GM12891 (cell line): ENCODE measurements around the gene SIK2.

Experiments used
- DNase-seq: peaks from one replicate; pipeline ENCODE4 v3.0.0; 2011; ENCODE audit warnings: low spot score; ENCODE audit not compliant: insufficient read length
- FAIRE-seq: peaks from 2 replicates; lab custom pipeline; 2011; peaks lifted over from hg19 to GRCh38; lab: Jason Lieb, UNC
- PAX5 ChIP-seq: IDR thresholded peaks from 2 replicates; pipeline ENCODE4 v1.6.1; 2011; ENCODE audit warnings: low read length, moderate library complexity, mild to moderate bottlenecking; ENCODE audit not compliant: insufficient read depth, severe bottlenecking
- POLR2A ChIP-seq: IDR thresholded peaks from 2 replicates; pipeline ENCODE4 v1.6.1; 2011; ENCODE audit warnings: low read depth, low read length, control low read depth
- POLR2AphosphoS5 ChIP-seq: IDR thresholded peaks from 2 replicates; pipeline ENCODE4 v1.6.1; 2011; ENCODE audit warnings: low read depth, low read length, control low read depth
- POU2F2 ChIP-seq: IDR thresholded peaks from 2 replicates; pipeline ENCODE4 v1.6.1; 2011; ENCODE audit warnings: low read depth, mild to moderate bottlenecking, control low read depth, low read length, moderate library complexity
- SPI1 ChIP-seq: IDR thresholded peaks from 2 replicates; pipeline ENCODE4 v1.6.1; 2011; ENCODE audit warnings: low read depth, low read length, control low read depth
- TAF1 ChIP-seq: IDR thresholded peaks from 2 replicates; pipeline ENCODE4 v1.6.1; 2011; ENCODE audit warnings: low read depth, low read length, control low read depth

SIK2 gene

DNA sequence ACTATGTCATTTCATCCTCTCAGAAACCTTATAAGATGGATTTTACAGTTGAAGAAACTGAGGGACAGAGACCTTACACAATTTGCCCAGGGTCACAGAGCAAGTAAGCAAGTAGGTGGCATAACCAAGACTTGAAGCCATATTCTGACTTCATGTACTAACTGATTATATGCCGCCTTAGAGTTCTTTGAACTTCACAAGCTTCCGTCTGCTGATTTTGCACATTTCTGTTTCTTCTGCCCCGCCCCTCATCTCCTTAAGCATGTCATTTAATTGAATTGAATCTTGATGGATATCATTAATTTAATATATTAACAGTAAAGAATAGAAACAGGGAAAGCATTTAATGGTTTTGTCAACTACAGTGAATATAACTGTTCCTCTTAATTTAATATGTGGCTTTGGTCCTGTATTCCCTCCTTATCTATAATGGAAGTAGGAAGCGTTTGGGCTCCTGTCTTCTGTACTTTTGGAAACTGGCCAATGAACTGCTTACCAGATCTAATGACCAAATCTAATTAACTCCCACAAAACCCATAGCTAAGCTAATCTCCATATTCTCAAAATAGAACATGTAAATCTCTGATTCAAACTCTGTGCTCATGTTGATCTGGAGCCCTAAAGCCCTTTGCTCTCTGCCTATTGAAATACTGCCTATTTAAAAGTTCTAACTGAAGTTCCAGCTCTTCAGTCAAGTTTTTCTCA is 30.4 kb downstream of the SIK2 start:
- DNase-seq, result no peak
- no peak for FAIRE-seq
- no peak for TF ChIP-seq SPI1
- no peak for TF ChIP-seq PAX5
- TF ChIP-seq POLR2A, result no peak
- no peak for TF ChIP-seq POLR2AphosphoS5
- no peak for TF ChIP-seq TAF1
- TF ChIP-seq POU2F2, result no peak

DNA sequence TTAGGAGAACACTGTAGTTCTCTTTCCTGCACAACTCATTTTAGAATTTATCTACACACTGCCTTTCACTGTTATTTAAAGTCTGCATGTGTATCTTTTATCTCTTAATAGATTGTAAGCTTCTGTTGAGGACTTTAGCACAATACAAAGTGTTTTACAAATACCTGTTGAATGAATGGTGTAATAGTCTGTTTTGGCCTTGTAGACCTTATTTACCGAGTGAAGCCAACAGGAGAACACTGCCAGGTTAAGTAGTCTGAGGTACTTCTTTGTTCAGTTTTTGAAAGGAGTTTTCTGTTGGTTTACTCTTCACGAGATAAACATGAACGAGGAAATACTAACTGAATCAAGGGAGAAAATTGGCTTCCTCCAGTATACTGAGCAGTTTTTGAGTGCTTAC is 31.0 kb downstream of the SIK2 start:
- FAIRE-seq, result peak; percentile 47
- TF ChIP-seq SPI1, result no peak
- TF ChIP-seq POLR2AphosphoS5, result no peak
- no peak for TF ChIP-seq POU2F2
- TF ChIP-seq POLR2A, result no peak
- TF ChIP-seq PAX5, result no peak
- no peak for TF ChIP-seq TAF1
- DNase-seq, result no peak

DNA sequence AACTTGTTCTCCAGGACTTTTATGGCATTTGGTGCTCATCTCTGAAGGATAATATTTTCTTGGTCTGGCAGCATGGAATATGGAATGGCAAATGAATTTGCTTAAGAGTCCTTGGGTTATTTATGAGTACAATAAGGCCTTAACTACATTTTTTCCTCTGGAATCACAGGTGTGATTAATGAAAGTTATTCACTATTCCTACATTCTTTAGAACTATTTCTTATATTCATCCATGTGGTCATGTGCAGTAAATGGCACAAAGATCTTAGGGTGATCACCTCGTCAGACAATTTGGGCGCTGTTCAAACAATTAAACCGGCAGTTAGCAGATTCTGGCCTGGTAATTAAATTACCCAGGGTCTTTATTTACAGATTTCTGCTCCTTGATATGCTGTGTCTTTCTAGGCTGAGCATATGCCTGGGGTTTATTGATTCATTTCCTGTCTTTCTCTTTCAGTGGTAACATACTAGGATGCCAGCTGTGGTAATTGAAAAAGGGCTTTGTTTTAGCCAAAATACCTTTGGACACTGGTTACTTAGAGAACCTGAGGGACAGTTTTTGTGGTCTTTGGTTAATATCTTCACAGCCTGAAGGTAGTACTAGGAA is 31.6 kb downstream of the SIK2 start:
- DNase-seq (no peak), FAIRE-seq (no peak)
- TF ChIP-seq PAX5 (no peak), POLR2A (no peak), POLR2AphosphoS5 (no peak)

DNA sequence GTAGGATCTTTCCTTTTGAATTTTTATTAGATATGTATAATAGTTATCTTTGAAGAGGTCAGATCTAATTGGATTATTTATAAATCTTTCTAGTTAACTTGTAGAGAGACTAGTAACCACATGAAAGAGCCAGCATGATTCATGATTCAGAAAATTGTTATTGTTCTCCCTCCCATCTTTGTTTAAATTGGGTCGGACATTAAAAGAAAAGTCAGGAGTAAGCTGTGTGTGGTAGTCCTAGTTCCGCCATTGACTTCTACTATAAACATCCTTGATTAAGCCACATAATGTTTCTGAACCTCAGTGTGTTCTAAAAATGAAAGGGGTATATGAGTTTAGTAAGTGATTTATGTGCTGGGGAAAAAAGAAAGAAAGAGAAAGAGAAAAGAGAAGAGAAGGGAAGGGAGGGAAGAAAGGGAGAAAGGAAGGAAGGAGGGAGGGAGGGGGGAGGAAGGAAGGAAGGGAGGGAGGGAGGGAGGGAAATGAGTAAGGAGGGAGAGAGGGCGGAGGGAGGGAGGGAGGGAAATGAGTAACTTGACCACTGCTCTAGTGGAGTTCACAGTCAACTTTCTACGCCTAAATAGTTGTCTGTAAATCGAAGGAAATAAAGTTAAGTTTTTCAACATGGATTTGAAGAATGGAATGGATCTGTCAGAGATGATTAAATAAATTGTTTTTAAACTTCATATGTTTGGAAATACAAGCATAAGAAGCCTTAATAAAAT is 32.9 kb downstream of the SIK2 start:
- FAIRE-seq (no peak), DNase-seq (no peak)
- no peak for TF ChIP-seq TAF1
- TF ChIP-seq POU2F2, result no peak
- TF ChIP-seq POLR2AphosphoS5, result no peak
- TF ChIP-seq POLR2A, result no peak
- TF ChIP-seq SPI1, result no peak
- no peak for TF ChIP-seq PAX5

DNA sequence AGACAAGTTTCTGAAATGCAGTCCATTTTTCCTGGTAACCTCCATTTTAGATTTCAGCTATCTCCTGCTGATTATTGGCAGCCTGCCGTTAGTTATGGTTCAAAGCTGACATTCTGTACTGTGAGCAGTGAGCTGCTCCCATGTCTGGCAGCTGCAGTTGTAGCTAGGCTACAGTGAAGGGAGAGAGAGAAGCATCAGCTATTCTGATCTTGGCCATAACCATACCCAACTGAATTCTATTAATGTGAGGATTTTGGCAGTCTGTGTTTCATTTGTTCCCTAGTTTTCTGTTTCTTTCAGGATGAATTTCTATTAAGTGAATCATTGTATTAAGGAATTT is 33.4 kb downstream of the SIK2 start:
- TF ChIP-seq POLR2AphosphoS5, result no peak
- no peak for TF ChIP-seq TAF1
- TF ChIP-seq SPI1, result no peak
- no peak for TF ChIP-seq POU2F2
- TF ChIP-seq PAX5, result no peak
- TF ChIP-seq POLR2A, result no peak
- DNase-seq (no peak), FAIRE-seq (peak; percentile 23)

DNA sequence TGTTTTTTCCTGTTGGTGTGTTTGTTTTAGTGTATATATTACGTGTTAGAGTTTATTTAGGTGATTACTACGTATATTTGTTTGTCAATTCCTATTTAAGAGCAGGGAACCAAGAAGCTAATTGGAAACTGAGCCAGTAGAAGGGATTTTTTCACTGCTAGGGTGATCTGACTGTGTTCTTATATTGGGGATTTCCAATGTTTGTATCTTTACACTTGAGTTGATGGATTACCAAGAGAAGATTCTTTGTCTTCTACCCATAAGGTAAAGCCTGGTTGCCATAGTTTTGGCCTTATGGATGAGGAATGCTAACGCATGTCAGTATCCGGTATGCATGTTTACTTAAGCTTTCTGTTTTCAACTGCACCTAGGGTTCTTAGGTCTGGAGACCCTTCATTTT is 35.6 kb downstream of the SIK2 start:
- TF ChIP-seq TAF1 (no peak), POLR2AphosphoS5 (no peak), POLR2A (no peak), PAX5 (no peak), POU2F2 (no peak), SPI1 (no peak)
- DNase-seq (no peak), FAIRE-seq (peak; percentile 16)

DNA sequence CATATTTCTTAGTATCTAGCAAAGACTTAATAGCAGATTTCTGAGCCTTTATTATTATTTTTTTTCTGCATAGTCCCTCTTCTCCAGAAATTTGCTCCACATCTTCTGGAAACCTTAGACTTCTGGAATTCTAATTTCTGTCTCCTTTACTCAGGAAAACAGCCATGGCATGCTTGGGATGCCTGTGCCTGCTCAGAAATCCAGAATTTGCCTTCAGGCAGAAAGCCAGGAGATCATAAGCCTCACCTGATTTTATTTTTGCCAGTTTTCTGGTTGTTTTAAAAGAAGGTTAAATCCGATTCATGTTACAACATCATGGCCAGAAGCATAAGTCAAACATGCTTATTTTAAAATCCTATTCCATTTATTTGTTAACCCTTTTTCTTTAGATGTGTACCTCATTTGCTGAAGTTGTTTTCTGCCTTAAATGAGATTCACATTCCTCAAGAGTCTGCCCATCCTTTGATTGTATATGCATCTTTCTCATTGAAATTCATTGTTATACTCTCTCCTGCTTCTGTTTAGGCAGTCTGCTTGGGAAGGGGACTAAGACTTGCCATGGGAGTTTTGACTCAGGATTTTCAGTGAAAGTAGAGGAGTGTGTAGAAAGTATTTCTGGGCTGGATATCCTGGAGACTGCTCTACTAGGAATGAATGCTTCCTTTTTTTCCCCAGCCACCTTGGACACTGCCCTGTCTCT is 37.1 kb downstream of the SIK2 start:
- DNase-seq (no peak), FAIRE-seq (no peak)
- TF ChIP-seq TAF1 (no peak), POLR2A (no peak), SPI1 (no peak), PAX5 (no peak), POU2F2 (no peak), POLR2AphosphoS5 (no peak)

DNA sequence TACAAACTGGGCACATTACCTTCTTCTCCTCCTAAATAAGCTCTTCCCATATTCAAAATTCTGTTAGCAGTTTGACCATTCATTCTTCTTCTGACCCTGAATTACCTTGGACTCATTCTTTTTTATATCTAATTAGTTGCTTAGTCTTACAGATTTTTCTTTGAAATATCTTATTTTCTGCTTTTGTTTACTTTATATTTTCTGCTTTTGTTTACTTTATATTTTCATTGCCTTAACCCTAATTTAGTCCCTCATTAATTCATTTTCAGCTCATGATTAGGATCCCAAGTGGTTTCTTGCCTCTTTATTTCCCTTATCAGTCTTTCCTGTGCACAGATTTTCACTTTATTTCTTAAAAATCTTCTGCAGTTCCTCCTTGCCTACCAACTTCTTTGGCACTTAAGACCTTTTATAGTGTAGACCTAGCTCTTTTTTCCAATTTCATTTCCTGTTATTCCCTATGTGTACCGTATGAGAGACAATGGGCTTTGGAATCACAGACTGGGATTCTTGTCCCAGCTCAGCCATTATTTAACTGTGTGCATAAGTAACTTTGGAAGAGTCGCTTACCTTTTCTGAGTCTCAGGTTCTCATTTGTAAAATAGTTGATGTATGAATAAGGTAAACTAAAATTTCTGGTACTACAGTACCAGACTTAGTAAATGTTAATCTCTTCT is 39.2 kb downstream of the SIK2 start:
- DNase-seq (no peak), FAIRE-seq (no peak)
- TF ChIP-seq POU2F2 (no peak), POLR2AphosphoS5 (no peak), POLR2A (no peak), PAX5 (no peak), SPI1 (no peak), TAF1 (no peak)

DNA sequence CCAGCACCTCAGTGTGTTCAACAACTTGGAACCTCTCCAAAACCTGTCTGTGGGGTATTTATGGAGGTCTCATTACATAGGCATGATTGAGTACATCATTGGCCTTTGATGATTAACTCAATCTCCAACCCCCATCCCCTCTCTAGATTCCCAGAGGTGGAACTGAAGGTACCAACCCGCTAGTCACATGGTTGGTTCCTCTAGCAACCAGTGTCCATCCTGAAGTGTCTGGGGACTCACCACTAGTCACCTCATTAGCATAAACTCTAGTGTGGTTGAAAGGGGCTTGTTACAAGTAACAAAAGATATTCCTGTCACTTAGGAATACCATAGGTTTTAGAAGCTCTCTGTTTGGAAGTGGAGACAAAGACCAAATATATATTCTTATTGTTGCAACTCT is 40.3 kb downstream of the SIK2 start:
- FAIRE-seq, result no peak
- no peak for DNase-seq
- TF ChIP-seq PAX5 (no peak), TAF1 (no peak), POLR2A (no peak), POLR2AphosphoS5 (no peak), SPI1 (no peak), POU2F2 (no peak)
